ENCODE results near the gene TMEM30B.

Gene TMEM30B

DNA sequence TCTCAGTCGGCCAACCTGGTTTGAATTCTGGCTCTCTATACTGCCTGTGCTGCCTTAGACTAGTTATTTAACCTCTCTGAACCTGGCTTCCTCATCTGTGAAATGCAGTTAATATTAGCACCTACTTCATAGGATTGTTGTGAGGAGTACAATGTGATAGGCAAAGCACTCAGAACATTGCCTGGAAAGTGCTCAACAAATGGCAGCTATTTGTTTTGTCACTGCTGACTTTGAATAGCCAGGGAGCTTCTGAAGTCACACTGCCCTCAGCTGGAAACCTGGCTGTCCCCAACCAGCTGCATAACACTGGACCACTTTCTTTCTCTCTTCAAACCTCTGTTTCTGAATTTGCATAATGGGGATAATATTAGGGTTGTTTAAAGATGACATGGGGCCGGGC lies 9.6 kb downstream of the TMEM30B start:
- no peak overlapping the region for H3K4me3 ChIP-seq (ENCODE audit: low read length)
- TF ChIP-seq, protein P1, sequence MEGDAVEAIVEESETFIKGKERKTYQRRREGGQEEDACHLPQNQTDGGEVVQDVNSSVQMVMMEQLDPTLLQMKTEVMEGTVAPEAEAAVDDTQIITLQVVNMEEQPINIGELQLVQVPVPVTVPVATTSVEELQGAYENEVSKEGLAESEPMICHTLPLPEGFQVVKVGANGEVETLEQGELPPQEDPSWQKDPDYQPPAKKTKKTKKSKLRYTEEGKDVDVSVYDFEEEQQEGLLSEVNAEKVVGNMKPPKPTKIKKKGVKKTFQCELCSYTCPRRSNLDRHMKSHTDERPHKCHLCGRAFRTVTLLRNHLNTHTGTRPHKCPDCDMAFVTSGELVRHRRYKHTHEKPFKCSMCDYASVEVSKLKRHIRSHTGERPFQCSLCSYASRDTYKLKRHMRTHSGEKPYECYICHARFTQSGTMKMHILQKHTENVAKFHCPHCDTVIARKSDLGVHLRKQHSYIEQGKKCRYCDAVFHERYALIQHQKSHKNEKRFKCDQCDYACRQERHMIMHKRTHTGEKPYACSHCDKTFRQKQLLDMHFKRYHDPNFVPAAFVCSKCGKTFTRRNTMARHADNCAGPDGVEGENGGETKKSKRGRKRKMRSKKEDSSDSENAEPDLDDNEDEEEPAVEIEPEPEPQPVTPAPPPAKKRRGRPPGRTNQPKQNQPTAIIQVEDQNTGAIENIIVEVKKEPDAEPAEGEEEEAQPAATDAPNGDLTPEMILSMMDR (IDR thresholded peaks at IDR 0.05; ENCODE audit: low read depth, low read length): no peak
- H4K20me1 ChIP-seq (ENCODE audit: insufficient read depth, low read length): no peaks in the 10 kb centered on the region
- no peaks in the 10 kb centered on the region for H3K9me3 ChIP-seq (ENCODE audit: insufficient read depth, low read length)
- no peaks in the 10 kb centered on the region for H3K79me2 ChIP-seq (ENCODE audit: low read length)
- H3K27me3 ChIP-seq (ENCODE audit: low read depth, low read length): peaks cover 43% of the 10 kb centered on the region
- peaks cover 5% of the 10 kb centered on the region; the same call in 1 of the 2 replicates for H3K4me1 ChIP-seq (ENCODE audit: low read length)
- no peak overlapping the region for H3K4me2 ChIP-seq (ENCODE audit: low read length)
- no peaks in the 10 kb centered on the region for H3K36me3 ChIP-seq (replicated peaks; ENCODE audit: low read depth, low read length)
- H2AFZ ChIP-seq (ENCODE audit: low read depth, low read length): no peak overlapping the region
- H3K9ac ChIP-seq (ENCODE audit: low read length): no peak overlapping the region
- H3K27ac ChIP-seq (ENCODE audit: low read length): no peak overlapping the region

DNA sequence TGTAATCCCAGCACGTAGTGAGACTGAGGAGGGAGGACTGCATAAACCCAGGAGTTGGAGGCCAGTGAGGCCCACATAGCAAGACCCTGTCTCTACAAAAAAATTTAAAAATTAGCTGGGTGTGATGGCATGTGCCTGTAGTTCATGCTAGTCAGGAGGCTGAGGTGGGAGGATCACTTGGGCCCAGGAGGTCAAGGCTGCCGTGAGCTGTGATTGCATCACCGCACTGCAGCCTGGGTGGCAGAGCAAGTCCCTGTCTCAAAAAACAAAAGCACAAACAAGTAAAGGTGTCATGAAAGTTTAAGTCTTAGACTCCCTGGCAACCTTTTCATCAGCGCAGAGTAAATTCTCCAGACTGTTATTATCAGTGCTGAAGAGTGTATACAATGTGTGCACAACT lies 10.4 kb downstream of the TMEM30B start:
- no peak overlapping the region for H3K4me2 ChIP-seq (ENCODE audit: low read length)
- TF ChIP-seq, protein P1 (IDR thresholded peaks at IDR 0.05; ENCODE audit: low read depth, low read length): no peak
- TF ChIP-seq EZH2phosphoT487 (IDR thresholded peaks at IDR 0.05; ENCODE audit: low read depth): no peak
- no peaks in the 10 kb centered on the region for H3K36me3 ChIP-seq (replicated peaks; ENCODE audit: low read depth, low read length)
- H3K27ac ChIP-seq (ENCODE audit: low read length): no peak overlapping the region
- no peaks in the 10 kb centered on the region for H3K79me2 ChIP-seq (ENCODE audit: low read length)
- H3K9me3 ChIP-seq (ENCODE audit: insufficient read depth, low read length): no peaks in the 10 kb centered on the region
- H2AFZ ChIP-seq (ENCODE audit: low read depth, low read length): no peak overlapping the region
- H4K20me1 ChIP-seq (ENCODE audit: insufficient read depth, low read length): no peaks in the 10 kb centered on the region
- no peak overlapping the region for H3K4me3 ChIP-seq (ENCODE audit: low read length)
- H3K27me3 ChIP-seq (ENCODE audit: low read depth, low read length): peaks cover 45% of the 10 kb centered on the region
- H3K9ac ChIP-seq (ENCODE audit: low read length): no peak overlapping the region
- peaks cover 5% of the 10 kb centered on the region; the same call in 1 of the 2 replicates for H3K4me1 ChIP-seq (ENCODE audit: low read length)

DNA sequence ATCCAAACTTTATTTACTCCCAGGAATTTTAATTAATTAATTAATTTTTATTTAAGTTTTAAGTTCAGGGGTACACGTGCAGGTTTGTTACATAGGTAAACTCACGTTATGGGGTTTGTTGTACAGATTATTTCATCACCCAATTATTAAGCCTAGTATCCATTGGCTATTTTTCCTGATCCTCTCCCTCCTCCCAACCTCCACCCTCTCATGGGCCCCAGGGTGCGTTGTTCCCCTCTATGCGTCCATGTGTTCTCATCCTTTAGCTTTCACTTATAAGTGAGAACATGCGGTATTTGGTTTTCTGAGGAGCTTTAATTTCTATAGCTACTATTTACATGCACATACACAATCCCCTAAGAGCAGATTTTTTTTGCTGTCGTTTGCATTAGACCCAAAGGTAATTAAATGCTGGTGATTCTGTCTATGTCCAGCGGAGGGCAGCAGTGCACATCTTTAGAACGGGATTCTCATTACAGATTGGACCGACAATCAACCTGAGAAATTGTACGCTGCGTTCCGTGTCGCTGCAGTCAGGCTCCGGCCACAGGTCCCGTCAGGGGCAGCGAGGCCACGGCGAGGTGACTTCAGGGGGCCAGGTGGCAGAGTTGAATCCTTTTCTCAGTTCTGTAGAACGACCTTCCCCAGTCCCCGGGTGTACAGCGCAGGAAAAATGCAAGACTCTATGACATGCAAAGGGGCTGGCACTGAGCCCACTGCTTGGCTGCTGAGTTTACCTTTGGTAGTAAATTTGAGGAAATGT lies 11.6 kb downstream of the TMEM30B start:
- TF ChIP-seq, protein P1 (IDR thresholded peaks at IDR 0.05; ENCODE audit: low read depth, low read length): peak; percentile 83
- no peak for TF ChIP-seq EZH2phosphoT487 (IDR thresholded peaks at IDR 0.05; ENCODE audit: low read depth)
- Histone ChIP-seq H4K20me1 (ENCODE audit: insufficient read depth, low read length) (no peaks in the 10 kb centered on the region), H3K4me3 (ENCODE audit: low read length) (peak overlapping the region; percentile 79), H3K9me3 (ENCODE audit: insufficient read depth, low read length) (no peaks in the 10 kb centered on the region), H3K4me1 (ENCODE audit: low read length) (peaks cover 5% of the 10 kb centered on the region; the same call in 1 of the 2 replicates), H3K27ac (ENCODE audit: low read length) (no peak overlapping the region), H3K27me3 (ENCODE audit: low read depth, low read length) (peaks cover 49% of the 10 kb centered on the region), H2AFZ (ENCODE audit: low read depth, low read length) (peak overlapping the region; percentile 93), H3K4me2 (ENCODE audit: low read length) (peak overlapping the region; percentile 99), H3K36me3 (replicated peaks; ENCODE audit: low read depth, low read length) (no peaks in the 10 kb centered on the region), H3K9ac (ENCODE audit: low read length) (peak overlapping the region; percentile 28; the same call in 1 of the 2 replicates), H3K79me2 (ENCODE audit: low read length) (no peaks in the 10 kb centered on the region)

DNA sequence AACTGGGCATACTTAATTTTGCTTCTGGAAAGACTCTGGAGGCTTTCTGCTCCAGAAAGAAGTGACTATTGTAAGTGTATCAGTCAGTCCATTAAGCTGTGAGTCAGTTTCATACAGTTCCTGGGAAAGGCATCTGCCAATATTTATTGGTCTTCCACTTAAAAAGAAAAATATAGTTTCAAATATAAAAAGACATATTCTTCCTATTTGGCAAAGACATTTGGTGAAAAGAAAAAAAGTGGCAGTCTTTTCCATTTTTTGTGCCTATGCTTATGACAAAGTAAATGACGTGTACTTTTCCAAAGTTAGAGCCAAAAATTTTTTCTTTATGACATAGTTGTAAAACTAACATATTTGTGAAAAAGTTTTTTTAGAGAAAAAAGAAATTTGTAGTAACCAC lies 12.3 kb downstream of the TMEM30B start:
- H3K9me3 ChIP-seq (ENCODE audit: insufficient read depth, low read length): no peaks in the 10 kb centered on the region
- H3K27me3 ChIP-seq (ENCODE audit: low read depth, low read length): peaks cover 47% of the 10 kb centered on the region
- H3K4me1 ChIP-seq (ENCODE audit: low read length): peaks cover 5% of the 10 kb centered on the region; the same call in 1 of the 2 replicates
- no peak overlapping the region for H3K4me2 ChIP-seq (ENCODE audit: low read length)
- H3K79me2 ChIP-seq (ENCODE audit: low read length): no peaks in the 10 kb centered on the region
- H3K36me3 ChIP-seq (replicated peaks; ENCODE audit: low read depth, low read length): no peaks in the 10 kb centered on the region
- no peak overlapping the region for H3K9ac ChIP-seq (ENCODE audit: low read length)
- no peak for TF ChIP-seq EZH2phosphoT487 (IDR thresholded peaks at IDR 0.05; ENCODE audit: low read depth)
- TF ChIP-seq, protein P1 (IDR thresholded peaks at IDR 0.05; ENCODE audit: low read depth, low read length): no peak
- no peak overlapping the region for H3K27ac ChIP-seq (ENCODE audit: low read length)
- no peaks in the 10 kb centered on the region for H4K20me1 ChIP-seq (ENCODE audit: insufficient read depth, low read length)
- H3K4me3 ChIP-seq (ENCODE audit: low read length): no peak overlapping the region
- no peak overlapping the region for H2AFZ ChIP-seq (ENCODE audit: low read depth, low read length)

Data from OCI-LY3 (cell line).